SK-MEL-5 (cell line): ENCODE measurements around the gene SMIM9. TPM values are rescaled to one million over a fixed set of nuclear protein-coding genes. Genes with fewer than 3 reads are reported as not detected.
A peak's percentile ranks its signal among the peaks of the same experiment; 100 is the strongest.
"Not testable (repeated sequence)": the region's sequence is repeated elsewhere in the genome, so short reads cannot be mapped to it uniquely, and the experiment has no call there.

Experiments used
- DNase-seq: peaks from one replicate; pipeline ENCODE4 v3.0.0-alpha.2; 2016; ENCODE audit warnings: low read depth, low spot score
- in situ Hi-C: cut with HindIII; loops from 2 replicates; pipeline ENCODE4 v1.10.0; 2016; ENCODE audit warnings: low sequenced_read_pairs, high pct_unique_total_duplicates, low pct_unique_long_range_greater_than_20kb
- total RNA-seq: library from RNA; depleted of rRNA; stranded (reverse); fragments of >200 nt; shearing (Covaris generic); gene quantifications from 2 replicates; pipeline ENCODE4 v1.2.3, GENCODE V29; 2014

Gene SMIM9
- total RNA-seq, 1 experiment from 2014 or later, result not detected

GRCh38 chrX:154818916-154819770, 15.3 kb downstream of the SMIM9 start:
- in situ Hi-C loops, result no loop called here
- no peak for DNase-seq

DNA sequence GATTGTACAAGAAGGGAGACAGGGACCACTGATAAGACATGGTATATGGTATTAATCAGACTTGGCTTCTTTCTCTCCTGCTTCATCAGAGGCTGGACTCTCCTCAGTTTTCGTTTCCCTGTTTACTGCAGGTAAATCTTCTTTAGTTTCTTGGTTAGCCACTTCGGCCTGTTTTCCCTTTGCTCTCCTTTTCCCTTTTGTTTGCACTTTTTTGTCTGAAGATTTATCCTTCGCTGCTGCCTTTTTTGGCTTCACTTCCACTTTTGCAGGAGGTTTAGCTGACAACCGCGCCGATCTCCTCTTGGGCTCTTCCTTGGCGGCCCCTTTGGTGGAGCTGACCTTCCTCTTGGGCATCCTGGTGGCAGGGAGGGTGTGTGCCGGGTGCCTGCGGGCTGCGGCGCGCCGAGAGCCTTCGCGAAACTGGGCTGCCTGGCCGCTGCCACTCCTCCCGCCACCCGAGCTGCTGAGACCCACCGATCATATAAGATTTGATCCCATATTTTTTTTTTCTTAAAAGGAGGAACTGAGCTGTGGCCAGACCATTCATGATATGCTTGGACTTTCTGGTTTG, 17.3 kb downstream of the SMIM9 start:
- in situ Hi-C loops, DNase-seq: not testable (repeated sequence)

- in situ Hi-C loops, DNase-seq: not testable (repeated sequence)
Measured at GRCh38 chrX:154816326-154816898, 18.1 kb downstream of the SMIM9 start.

DNA sequence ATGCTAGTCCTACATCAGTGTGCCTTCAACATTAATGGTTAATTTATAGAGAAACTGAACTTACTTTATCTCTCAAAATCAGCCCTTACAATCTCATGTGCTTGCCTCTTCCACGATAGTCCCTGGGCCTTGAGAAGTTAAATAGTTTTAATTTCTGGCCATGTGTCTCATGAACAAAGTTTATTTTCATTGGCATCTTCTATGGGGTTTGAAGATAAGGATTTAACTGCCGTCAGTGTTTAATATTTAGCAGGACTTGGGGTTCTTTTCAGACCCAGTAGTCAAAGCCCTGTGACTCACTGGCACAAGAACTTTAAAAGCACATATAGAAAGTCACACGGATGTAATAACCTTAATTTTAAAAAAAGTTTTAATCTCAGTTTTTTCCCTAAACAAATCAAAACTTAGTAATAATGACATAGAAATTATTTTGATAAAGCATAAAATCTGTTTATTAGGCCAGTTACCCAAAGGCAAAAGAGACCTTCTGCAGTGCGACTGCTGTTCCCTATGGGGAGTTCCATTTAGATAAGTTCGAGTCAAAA, 19.1 kb downstream of the SMIM9 start:
- no peak for DNase-seq

DNA sequence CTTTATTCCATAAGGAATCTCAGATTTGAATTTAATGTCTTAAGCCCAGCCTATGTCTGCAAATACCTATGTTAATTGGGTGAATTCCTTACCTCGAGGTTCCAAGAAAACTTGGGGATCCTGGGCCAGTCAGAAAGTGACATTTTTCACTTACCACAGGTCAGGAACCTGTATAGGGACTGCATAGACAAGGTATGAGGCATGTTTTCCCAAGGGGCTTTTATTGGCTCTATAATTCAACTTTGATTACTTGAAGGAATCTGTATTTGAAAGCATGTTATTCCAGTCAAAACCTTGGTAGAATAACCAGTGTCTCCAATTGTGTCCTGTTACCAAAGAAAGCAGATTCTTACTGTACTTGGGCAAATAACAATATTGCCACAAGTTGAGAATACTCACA, 20.7 kb downstream of the SMIM9 start:
- DNase-seq, result no peak
- in situ Hi-C loops, result no loop called here

More for the DNA sequence above, 19.1 kb downstream of the SMIM9 start:
- in situ Hi-C loops, result no loop called here

- no peak for DNase-seq
- in situ Hi-C loops, result no loop called here
Measured at GRCh38 chrX:154812341-154813101, 21.9 kb downstream of the SMIM9 start.

DNA sequence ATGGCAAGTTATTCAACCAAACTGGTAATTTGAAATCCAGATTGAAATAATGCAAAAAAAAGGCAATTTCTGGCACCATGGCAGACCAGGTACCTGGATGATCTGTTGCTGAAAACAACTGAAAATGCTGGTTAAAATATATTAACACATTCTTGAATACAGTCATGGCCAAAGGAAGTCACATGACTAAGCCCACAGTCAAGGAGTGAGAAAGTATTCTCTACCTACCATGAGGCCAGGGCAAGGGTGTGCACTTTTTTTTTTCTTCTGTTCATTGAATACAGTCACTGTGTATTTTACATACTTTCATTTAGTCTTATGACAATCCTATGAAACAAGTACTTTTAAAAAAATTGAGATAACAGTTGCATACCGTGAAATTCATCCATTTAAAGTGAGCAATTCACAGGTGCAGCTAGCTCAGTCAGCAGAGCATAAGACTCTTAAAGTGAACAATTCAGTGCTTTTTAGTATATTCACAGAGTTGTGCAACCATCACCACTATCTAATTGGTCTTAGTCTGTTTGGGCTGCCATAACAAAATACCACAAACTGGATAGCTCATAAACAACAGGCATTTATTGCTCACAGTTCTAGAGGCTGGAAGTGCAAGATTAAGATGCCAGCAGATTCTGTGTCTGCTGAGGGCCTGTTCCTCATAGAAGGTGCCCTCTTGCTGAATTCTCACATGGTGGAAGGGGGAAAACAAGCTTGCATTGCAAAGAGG, 24.4 kb downstream of the SMIM9 start:
- peak; percentile 36 for DNase-seq
- in situ Hi-C loops, result no loop called here

DNA sequence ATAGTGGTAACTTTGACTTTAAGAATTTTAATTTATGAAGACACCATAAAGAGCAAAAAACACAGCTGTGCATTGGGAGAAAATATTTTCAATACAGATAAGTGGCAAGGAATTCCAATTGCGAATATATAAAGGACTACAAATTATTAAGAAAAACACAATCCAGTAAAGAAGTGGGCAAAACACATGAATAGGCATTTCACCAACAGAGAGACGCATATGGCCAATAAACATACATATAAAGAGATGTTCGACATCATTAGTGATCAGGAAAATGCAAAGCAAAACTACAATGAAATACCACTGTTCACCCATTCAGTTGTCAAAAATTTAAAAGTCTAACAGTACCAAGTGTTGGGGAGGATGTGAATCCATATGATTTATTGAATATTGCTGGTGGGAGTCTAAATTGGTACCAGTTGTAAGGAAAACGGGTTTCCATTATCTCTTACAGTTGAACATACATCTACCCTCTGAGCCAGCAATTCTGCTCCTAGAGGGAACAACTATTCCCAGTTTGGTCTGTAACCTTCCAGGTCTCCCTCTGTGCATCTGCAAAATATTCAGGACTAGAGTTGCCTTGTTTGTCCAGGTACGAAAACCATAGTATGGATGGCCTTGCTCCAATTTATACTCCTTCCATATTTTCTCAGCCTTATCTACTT, 27.5 kb downstream of the SMIM9 start:
- in situ Hi-C loops, result no loop called here
- DNase-seq, result no peak

GRCh38 chrX:154805696-154806091, 28.8 kb downstream of the SMIM9 start:
- in situ Hi-C loops, result no loop called here
- DNase-seq, result no peak

- in situ Hi-C loops, result no loop called here
- peak; percentile 62 for DNase-seq
Measured at GRCh38 chrX:154804957-154805695, 29.3 kb downstream of the SMIM9 start, which contains the start of gene MPP1. MPP1 (minus strand) TSS chrX:154805485; CDS start chrX:154805373, 112 bp downstream.

- in situ Hi-C loops, result no loop called here
- DNase-seq, result no peak
Measured at GRCh38 chrX:154804261-154804956, 30.1 kb downstream of the SMIM9 start.

GRCh38 chrX:154802947-154803346, 31.5 kb downstream of the SMIM9 start:
- in situ Hi-C loops, result no loop called here
- no peak for DNase-seq

DNA sequence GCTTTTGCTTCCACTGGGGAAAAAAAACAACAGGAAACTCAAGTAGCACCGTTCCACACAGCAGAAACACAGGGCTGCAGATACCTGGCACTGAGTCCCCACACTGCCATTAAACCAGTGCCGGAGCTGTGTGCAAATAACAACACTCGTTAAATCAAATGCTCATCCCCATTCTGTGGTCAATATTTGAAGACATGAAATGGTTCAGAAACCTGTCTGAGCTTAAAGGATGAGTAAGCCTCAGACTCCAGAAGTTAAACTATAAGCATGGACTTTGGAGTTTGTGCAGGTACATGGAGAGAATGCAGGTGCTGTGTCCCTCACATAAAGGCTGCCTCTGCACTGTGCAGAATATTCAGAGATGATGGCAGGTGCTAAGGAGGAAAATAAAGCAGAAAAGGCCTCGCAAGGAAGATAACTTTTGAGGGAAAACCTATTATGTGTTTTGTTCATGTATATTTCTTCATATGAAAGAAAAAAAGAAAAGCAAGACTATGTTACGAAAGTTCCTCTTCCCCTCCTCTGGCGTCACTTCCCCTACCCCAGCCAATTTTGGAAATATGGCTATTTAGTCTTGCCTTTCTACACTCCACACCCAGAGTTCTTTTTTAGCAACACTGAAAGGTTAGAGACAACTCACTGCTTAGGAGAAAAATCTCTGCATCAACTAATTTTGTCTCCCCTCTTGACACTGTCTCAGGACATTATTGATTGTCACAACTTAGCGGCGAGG, 33.8 kb downstream of the SMIM9 start:
- in situ Hi-C loops, result no loop called here
- no peak for DNase-seq

DNA sequence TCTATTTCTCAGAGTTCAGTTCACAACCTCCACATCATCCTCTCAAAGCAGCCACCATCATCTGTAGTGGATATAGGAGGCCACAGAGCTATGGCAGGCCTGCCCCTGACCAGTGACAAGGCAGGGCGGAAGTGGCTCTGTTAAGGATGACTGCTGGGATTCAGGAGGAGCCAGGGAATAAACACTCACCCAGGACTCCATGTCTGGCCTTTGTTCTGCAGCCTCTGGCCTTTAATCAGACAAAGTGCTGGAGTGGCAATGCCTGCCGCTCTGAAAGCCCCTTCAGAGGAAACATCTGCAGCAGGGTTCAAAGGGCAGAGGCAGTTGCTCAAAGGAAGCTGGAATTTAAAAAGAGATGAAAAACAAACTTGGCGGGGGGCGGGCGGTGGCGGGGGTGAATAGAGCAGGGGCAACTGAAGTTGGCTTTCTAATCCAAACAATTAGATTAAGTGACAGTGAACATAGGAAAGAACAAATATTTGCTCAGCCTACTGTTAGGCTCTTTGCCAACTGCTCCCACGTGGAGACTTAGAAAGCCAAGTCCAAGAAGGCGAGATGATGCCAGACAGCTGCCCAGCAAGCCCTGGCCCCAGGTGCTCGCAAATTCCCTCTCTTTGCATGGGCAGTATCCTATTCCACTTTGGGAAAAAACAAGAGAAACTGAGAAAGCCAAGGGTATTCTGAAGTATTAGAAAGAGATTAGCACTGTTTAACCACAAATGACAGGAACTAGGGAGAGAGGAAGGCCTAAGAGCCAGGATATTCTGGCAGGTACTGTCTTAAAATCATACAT, 34.7 kb downstream of the SMIM9 start:
- in situ Hi-C loops, result no loop called here
- DNase-seq, result no peak
